Measurements from ENCODE around the gene SNTG2. TPM values are rescaled to one million over a fixed set of nuclear protein-coding genes. Genes with fewer than 3 reads are reported as not detected.

The SNTG2 gene
- total RNA-seq, 2 experiments from 2014 or later: 0.52 to 1.1 TPM

DNA sequence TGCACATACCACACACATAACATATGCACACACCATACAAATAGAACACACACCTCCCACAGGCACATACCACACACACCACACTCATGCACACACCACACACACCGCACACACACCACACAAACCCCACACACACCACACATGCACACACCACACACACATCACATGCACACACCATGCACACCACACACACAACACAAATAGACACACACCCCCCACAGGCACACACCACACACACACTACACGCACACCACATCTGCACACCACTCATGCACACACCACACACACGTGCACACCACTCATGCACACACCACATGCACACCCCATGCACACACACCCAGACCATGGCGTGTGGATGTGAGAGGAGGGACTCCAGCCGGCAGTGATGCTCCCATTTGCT is 300.9 kb downstream of the SNTG2 start:
- CTCF ChIA-PET: no interaction called here
- POLR2A ChIA-PET: no interaction called here

DNA sequence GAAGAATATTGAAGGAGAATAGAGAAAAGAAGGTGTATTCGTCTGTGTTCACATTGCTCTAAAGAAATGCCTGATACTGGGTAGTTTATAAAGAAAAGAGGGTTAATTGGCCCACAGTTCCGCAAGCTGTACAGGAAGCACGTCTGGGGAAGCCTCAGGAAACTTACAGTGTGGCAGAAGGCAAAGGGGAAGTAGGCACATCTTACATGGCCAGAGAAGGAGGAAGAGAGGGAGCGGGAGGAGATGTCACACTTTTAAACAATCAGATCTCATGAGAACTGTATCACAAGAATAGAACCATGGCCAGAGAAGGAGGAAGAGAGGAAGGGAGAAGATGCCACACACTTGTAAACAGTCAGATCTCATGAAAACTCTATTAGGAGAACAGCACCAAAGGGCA is 303.0 kb downstream of the SNTG2 start:
- ChIA-PET CTCF (interaction anchor here (0.6 kb wide), 1 partner anchor 276 kb away, joined by 4 read pairs; no protein-coding TSS in a partner anchor), POLR2A (no interaction called here)

DNA sequence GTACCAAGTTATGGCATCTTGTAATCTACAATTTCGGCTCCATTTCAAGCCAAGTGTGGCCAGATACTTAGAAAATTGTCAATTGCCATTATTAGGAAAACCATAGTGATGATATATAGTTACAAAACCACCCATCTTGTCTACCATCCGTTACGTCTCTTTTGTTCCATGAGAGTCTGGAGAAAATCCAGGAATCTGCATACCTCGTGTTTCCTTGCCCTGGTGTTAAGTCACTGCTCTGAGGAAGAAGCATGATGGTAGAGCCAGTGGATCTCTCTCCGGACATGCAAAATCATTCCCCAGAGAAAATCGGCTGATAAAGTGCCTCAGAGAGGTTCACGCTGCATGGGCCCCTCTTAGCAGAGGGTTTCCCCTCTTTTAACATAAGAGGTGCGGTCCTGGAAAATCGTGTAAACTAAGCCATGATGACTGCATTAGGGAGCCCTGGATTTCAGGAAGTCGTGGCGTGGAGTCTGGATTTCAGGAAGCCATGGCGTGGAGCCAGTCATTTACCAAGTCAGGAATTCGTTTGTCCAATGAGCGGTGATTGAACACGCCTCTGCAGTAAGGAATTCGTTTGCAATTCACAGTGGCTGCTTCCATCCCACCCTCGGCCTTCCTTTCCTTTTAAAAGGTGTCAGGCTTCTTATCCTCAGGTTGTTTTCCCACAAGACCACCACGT is 304.2 kb downstream of the SNTG2 start:
- ChIA-PET POLR2A (no interaction called here), CTCF (no interaction called here)

DNA sequence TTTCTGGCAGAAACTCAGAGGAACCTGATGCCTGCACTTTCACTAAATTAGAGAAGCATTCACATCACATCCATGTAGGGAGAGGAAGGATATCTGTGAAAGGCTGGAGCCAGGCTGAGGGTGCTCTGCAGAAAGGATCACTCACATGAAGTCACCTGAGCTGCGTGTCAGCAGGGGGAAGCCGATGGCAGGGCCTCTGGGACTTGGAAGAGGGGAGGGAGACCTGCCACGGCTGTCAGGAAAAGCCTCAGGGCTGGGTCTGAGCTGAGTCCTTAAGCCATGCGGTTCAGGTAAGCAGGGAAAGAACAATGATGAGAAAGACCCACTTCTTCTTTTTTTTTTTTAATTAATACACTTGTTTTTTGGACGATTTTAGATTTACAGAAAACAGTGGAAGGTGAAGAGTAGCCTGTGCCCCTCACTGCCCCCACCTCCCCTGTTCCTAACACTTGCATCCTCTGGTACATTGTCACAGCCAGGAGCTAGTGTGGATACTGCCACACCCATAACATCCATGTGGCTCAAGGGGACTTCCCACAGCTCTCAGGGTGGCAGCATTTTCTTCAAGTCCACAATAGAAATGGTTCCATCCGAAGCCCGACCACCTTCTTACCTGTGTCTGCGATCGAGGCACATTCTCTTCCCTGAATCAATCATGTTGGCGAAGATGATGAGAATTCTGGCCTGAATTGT is 306.1 kb downstream of the SNTG2 start:
- CTCF ChIA-PET: no interaction called here
- POLR2A ChIA-PET: no interaction called here

DNA sequence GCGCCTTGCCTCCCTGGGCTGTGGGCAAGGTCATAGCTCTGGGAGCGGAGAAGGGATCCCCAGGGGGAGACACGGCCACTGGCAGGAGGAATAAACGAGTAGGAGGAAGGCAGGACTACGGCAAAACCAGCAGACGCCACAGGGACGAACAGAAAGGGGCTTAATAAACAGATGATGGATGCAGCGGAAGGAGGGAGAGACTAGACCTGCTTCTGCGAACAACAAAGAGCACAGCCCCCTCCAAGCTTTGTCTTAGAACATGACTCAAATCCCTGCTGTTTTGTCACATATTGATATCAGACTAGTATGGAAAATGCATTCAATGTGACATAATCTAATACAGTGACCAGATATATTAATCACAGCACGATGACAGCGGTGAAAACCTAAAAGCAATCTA is 306.7 kb downstream of the SNTG2 start:
- POLR2A ChIA-PET: no interaction called here
- CTCF ChIA-PET: no interaction called here

DNA sequence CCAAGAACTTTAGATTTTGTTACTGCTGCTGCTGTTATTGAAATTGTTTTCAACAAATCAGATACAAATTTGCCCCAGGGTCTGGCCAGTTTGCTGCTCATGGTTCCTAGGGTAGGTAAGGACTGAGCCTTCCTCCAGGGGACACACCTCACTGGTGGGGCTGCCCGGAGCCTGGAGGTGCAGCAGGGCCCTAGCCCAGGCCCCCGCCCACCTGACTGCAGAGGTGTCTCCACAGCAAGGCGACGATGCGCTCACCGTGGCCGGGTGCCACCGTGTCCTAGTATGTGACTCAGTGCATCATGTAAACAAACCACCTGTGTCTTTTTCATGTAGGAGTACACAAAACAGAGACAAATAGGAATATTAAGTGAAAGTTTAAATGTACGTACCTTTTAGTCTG is 309.1 kb downstream of the SNTG2 start:
- POLR2A ChIA-PET: no interaction called here
- CTCF ChIA-PET: no interaction called here

DNA sequence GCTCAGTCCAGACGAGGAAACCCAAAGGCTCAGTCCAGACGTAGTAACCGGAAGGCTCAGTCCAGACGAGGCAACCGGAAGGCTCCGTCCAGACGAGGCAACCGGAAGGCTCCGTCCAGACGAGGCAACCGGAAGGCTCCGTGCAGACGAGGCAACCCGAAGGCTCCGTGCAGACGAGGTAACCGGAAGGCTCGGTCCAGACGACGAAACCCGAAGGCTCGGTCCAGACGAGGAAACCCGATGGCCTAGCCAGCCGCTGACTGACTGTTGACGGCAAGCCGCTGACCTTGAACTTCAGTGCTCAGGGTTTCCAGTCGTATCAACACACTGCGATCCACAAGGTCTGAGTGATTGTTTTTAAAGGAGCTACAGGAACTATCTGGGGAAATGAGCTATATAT is 312.0 kb downstream of the SNTG2 start:
- POLR2A ChIA-PET: no interaction called here

DNA sequence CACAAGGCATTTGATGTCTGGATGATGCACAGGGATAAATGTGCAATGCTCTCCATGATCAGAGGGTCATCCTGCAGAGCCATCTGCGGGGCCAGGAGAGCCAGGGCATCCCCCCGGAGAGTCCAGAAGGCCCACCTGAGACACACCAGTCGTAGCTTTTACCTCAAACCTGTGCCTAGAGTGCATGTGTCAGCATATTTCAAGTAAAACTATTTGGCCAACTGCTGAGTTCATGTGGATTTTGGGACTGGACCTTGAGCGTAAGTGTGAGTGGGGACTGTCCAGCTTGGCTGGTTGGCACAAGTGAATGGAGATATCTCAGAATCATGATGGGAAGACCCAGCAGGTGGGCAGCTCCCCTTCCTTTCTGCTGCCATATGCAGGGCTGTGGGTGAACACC is 314.8 kb downstream of the SNTG2 start:
- CTCF ChIA-PET: no interaction called here

More for the DNA sequence above, 312.0 kb downstream of the SNTG2 start:
- CTCF ChIA-PET: no interaction called here

DNA sequence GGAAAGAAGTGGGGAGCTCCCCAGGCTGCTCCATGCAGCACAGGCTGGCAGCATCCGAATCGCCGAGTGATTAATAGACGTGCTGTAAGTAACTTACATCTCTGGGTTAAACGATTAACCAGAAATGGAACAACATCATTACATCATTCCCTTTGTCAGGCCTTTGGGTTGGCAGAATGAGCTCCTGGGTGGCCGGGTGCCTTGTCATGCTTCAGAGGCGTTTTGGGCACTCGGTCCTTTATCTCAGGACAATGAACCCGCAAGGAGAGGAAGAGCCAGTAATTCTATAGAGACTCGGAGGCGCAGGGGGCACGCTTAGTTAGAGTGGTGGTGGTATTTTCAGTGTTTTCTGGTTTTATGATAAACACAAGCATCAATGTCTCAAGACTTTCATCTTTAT is 315.7 kb downstream of the SNTG2 start:
- POLR2A ChIA-PET: no interaction called here
- CTCF ChIA-PET: no interaction called here

More for the DNA sequence above, 314.8 kb downstream of the SNTG2 start:
- POLR2A ChIA-PET: no interaction called here

DNA sequence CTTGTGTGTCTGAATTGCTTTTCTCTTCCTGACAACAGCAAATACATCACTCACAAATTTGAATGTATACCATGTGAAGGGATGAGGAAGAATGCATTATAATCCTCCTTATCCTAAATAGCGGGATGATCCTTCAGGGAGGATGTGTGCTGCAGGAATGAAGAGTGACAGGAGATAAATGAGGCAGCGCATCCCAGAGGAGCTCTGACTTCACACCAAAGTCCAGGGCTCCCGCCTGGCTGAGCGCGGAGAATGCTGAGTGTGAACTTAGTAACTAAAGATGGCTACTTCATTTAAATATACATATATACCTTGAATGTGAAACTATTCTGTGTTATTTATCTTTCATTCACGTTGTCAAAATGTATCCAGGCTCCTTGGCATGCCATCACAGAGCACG is 317.4 kb downstream of the SNTG2 start:
- CTCF ChIA-PET: no interaction called here
- POLR2A ChIA-PET: no interaction called here

DNA sequence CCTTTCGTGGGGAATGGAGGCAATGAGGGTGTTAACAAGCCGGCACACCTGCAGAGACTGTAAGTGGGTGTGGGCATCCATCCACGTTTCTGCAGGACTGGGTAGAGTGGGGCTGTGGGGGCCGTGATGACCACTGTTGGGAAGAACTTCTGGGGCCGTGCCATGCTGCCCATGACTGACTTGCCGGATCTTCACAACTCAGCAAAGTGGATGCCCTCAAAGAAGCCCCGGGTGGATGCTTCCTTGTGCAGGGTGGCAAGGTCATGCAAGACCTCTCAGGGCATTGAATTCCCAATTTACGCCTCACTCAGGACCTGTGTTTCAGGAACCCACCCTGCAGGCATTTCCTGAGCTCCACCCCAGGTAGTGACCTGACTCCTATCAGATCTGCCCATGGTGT is 319.2 kb downstream of the SNTG2 start:
- CTCF ChIA-PET: no interaction called here
- POLR2A ChIA-PET: no interaction called here

DNA sequence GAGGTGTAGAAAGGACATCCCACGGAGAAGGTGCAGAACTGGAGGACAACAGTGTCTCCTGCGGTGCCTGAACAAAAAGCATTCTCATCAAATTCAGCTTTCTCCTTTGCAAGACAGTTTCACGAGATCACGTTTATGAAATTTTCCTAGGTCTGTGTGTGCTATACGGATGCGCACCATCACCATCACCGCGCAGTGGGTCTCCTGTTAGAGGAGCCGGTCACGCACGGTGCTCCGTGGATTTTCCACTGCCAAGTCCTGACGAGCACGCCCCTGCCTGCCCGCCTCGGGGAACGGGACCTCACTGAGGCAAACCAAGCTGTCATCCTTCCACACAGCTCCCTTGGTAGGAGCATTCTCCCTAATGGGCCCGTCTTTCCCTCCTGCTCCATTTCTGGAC is 322.2 kb downstream of the SNTG2 start:
- ChIA-PET CTCF (no interaction called here), POLR2A (no interaction called here)

DNA sequence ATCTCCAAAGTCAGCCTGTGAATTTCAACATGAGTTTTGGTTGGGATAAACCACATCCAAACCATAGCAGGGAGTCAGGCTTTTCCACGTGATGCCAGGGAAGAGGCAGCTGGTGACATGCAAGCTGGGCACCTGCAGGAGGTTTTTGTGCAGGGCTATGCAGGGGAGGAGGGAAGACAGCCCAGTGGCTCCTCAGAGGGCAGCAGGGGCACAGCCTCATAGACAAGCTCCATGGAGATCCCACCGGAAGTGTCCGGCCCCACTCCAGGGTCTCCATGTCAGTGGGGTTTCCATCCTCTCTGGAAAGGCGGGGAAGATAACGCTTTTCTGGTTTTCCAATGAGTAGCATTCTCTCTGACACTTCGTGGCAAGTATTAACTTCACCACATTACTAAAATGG is 327.0 kb downstream of the SNTG2 start:
- CTCF ChIA-PET: no interaction called here

DNA sequence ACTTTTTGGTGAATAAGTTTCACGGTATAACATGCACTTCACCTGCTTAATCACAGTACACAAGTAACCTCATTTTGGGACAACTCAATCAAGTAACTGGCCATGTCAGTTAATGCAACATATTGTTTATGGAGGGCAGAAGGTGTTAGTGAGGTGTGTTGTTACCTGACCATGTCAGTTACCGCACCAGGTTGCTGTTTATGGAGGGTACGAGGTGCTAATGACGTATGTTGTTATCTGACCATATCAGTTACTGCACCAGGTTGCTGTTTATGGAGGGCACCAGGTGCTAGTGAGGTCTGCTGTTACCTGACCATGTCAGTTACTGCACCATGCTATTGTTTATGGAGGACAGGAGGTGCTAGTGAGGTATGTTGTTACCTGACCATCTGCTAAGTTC is 327.5 kb downstream of the SNTG2 start:
- POLR2A ChIA-PET: no interaction called here
- CTCF ChIA-PET: no interaction called here

More for the DNA sequence above, 327.0 kb downstream of the SNTG2 start:
- POLR2A ChIA-PET: no interaction called here

DNA sequence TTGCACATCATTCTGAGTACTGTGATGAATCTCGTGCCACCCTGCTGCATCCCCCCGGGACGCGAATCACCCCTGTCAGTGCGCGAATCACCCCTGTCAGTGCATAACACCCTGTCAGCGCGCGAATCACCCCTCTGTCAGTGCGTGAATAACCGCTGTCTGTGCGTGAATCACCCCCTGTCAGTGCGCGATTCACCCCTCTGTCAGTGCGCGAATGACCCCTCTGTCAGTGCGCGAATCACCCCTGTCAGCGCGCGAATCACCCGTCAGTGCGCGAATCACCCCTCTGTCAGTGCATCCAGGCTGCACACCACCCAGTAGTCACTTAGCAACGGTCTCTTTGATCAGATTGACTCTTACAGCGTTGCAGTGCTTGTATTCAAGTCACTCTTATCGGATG is 328.2 kb downstream of the SNTG2 start:
- ChIA-PET POLR2A (no interaction called here), CTCF (no interaction called here)

DNA sequence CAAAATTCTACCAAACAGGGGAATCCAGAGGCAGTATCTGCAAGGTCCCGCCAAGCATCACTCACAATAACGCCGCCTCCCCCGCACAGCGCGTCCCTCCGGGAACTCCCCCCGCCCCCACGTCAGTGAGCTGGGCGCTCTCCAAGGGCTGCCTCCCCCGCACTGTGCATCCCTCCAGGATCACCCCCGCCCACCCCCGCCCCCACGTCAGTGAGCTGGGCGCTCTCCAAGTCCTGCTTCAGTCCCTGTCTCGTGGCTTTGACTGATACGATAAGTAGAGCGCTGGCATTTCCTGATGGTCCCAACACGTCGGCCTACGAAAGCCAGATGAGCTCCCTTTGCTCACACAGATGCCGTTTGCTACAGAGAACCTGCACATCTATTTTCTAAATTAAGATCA is 331.9 kb downstream of the SNTG2 start:
- ChIA-PET CTCF (no interaction called here), POLR2A (no interaction called here)

DNA sequence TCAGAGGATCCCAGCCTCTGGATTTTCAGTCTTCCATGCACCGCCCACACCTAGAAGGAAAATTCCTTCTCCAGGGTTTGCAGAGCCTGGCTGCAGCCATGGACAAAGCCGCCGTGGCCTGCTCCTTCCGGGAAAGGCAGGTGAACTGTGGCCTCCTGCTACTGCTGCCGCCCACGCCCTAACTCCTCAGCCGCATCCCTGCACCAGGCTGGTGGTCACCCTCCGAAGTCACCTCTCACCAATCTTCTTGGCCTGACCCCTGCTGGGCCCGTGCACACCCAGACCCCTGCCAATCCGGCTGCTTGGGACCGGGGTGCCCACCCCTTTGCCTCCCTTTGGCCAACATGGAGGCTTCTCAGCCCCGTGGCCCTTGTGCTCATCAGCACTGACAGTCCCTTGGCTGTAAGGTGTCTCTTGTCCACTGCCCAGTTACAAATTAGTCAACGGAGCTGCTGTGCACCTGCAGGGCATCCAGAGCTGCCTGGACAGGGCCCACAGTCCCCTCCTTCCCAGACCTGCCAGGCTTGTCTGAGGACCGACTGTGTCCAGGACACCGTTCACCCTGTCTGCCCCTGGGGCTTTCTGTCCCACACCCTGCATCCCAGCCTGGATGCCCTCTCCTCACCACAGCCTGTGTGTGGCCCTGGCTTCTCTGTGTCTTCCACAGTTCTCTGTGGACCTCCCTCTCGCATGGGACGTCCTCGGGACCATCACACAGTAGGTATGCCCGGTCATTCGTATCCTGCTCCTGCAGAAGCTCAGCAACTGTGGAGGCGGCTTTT is 332.6 kb downstream of the SNTG2 start:
- ChIA-PET CTCF (no interaction called here), POLR2A (no interaction called here)

DNA sequence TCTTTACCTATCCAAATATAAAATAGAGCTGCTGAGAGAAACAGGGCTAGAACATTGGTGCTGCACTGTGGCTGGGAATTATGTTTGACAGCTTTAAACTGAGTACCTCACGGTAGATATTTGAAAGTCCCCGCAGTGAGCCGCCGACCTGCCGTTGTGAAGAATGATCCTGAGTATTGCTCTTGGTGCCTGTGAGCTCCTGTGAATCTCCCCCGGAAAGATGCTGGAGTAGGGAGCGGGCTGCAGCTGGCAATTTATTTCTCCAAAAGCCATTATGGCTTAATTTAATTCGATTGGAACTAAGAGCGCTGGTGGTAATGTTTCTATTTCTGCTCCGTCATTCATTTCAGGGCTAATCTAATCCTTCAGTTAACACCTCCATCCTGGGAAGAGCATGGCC is 333.2 kb downstream of the SNTG2 start:
- CTCF ChIA-PET: no interaction called here
- POLR2A ChIA-PET: no interaction called here

DNA sequence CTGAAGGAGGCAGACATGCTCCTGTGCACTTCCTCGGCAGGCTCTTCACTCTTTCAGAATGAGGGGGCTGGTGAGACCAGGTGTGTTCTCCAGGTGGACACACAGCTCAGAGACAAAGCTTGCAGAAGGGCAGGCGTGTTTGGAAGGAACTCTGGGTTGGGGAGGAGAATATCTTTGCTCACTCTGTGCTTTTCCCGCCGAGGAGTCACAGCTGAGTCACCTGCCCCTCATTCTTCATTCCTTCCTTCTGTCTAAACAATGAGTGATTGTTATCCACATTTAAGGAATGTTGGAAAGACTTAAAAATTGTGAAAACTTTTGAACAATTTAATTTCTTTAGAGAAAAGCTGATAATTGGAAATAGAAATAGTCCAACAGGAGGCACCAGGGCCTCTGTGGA is 336.3 kb downstream of the SNTG2 start:
- ChIA-PET POLR2A (no interaction called here), CTCF (no interaction called here)

DNA sequence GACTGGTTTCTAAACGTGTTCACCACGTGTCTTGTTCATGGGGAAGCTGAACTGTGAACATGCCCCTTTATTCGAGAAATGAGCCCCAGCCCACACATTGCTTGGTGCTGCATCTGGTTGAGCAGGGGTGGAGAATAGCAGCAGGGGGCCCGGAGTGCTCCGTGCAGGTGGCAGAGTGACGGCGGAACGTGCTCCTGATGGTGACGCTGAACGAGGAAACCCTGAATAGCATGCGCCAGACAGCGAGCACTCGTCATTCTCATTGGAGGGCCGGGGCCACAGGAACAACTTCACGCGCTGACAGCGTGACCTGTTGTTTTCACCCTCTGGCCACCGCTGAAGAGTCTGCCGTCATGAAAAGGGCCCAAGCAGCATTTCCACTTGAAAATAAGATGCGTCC is 336.8 kb downstream of the SNTG2 start:
- ChIA-PET CTCF (no interaction called here), POLR2A (no interaction called here)

DNA sequence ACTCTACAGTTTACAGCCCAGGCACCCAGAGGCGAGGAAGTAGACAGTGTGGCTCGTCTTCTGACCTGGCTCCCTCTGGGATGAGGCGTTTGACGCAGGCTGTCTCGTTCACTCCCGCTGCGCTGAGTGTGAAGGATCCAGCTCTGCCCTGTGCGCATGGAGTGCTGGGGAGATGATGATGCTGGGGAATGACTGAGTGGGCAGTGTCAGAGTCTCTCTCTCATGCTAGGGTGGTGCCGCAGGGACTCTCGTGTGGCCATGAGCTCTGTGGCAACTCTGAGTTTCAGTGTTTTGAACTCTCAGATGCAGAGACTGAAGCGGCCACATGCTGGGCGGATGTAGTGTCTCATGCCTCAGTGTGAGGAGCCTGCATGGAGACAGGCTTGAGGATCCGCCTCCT is 344.3 kb downstream of the SNTG2 start:
- CTCF ChIA-PET: no interaction called here

DNA sequence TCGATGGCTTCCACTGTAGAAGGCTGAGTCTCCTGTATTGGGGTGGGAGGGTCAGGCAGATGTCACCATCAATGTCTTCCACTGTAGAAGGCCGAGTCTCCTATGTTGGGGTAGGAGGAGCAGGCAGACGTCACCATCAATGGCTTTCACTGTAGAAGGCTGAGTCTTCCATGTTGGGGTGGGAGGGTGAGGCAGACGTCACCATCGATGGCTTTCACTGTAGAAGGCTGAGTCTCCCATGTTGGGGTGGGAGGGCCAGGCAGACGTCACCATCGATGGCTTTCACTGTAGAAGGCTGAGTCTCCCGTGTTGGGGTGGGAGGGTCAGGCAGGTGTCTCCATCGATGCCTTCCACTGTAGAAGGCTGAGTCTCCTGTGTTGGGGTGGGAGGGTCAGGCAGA is 345.1 kb downstream of the SNTG2 start:
- ChIA-PET CTCF (no interaction called here), POLR2A (no interaction called here)

More for the DNA sequence above, 344.3 kb downstream of the SNTG2 start:
- POLR2A ChIA-PET: no interaction called here

Data from activated CD8-positive, alpha-beta memory T cell treated with anti-CD3 and anti-CD28 coated beads for 36 hours (primary cell).